GM13977 (cell line): ENCODE measurements around the gene CILP2.

Source experiments
- DNase-seq: peaks from one replicate; pipeline ENCODE4 v3.0.0; 2012; ENCODE audit warnings: low spot score
- in situ Hi-C: fragments of 300-500 bp; cut with MboI; formaldehyde crosslinking; loops from one replicate; pipeline ENCODE4 v1.12.0; 2022; ENCODE audit warnings: low sequenced_read_pairs, low pct_unique_long_range_greater_than_20kb, mixed read lengths, inconsistent platforms; ENCODE audit not compliant: unreplicated experiment
- TF ChIP-seq, protein P1 (sequence below): IDR thresholded peaks from 2 replicates; pipeline ENCODE4 v1.5.1; 2012; ENCODE audit warnings: mild to moderate bottlenecking, control low read depth; ENCODE audit not compliant: insufficient read depth; ENCODE audit errors: extremely low read depth, missing control alignments

The CILP2 gene

DNA sequence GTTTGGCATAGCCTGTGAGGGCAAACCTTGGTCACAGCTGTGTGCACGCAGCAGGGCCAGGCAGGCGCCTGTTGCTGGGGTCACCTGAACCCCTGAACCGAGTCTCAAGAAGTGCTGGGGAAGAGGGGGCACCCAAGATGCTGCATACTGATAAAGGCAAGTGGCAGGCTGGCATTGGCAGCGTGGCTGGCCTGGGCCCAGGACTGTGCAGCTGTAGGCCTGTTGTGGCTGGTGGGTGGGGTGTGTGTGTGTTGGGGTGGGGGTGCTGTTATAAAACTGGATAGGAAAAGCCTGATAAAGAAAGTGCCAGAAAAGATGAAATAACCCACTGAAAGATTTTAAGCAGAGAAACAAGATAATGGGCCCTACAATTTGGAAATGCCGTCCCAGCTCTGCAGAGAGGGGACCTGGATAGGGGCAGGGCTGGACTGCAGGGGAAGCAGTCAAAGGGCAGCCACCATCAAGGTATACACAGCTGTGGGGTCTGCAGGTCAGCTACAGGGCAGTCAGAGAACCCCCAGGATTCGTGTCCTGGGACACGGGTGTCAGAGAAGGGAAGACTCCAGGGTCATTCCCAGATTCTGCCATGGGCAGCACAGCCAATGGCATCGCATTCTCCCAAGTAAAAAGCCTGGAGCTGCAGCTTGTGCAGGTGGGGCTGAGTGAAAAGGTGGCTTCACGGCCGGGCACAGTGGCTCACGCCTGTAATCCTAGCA is 33.2 kb downstream of the CILP2 start:
- TF ChIP-seq, protein P1, sequence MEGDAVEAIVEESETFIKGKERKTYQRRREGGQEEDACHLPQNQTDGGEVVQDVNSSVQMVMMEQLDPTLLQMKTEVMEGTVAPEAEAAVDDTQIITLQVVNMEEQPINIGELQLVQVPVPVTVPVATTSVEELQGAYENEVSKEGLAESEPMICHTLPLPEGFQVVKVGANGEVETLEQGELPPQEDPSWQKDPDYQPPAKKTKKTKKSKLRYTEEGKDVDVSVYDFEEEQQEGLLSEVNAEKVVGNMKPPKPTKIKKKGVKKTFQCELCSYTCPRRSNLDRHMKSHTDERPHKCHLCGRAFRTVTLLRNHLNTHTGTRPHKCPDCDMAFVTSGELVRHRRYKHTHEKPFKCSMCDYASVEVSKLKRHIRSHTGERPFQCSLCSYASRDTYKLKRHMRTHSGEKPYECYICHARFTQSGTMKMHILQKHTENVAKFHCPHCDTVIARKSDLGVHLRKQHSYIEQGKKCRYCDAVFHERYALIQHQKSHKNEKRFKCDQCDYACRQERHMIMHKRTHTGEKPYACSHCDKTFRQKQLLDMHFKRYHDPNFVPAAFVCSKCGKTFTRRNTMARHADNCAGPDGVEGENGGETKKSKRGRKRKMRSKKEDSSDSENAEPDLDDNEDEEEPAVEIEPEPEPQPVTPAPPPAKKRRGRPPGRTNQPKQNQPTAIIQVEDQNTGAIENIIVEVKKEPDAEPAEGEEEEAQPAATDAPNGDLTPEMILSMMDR = no peak
- no peak for DNase-seq
- in situ Hi-C loops = no loop called here

DNA sequence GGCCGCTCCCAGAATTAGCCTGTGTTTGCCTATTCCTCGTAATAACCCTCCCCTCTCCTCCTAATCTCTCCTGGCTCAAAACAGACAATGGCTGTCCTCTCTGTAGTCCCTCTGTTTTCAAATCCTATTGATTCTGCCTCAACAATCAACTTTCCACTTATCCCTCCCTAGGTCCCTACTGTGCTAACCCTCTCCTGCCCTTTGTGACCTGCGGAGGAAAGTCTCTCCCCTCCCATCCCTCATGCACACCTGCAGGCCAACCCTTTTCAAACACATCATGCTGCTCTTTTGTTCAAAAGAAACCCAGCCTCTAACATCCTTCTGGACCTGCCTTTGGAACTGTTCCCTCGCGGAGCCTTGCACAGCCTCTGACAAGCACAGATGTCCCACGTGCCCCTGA is 37.3 kb downstream of the CILP2 start:
- TF ChIP-seq, protein P1 = no peak
- in situ Hi-C loops = no loop called here
- DNase-seq = no peak

DNA sequence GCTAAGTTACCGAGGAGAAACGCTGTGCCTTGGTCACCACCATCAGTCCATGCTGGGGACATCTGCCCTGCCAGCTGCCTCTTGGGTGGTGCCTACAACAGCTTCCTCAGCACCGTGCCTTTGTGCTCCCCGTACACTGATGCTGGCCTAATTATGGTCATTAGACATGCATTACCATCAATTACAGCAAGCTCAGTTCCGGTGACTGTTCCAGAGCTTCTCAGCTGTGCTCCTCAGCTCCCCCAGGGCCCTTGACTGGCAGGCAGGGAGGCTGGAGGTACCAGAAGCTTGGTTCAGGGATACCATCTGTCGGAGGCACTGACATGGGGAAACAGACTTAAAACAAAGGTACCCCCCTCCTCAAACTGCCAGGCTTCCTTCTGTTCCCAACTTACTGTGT is 40.2 kb downstream of the CILP2 start:
- in situ Hi-C loops = no loop called here
- TF ChIP-seq, protein P1 = no peak
- no peak for DNase-seq

DNA sequence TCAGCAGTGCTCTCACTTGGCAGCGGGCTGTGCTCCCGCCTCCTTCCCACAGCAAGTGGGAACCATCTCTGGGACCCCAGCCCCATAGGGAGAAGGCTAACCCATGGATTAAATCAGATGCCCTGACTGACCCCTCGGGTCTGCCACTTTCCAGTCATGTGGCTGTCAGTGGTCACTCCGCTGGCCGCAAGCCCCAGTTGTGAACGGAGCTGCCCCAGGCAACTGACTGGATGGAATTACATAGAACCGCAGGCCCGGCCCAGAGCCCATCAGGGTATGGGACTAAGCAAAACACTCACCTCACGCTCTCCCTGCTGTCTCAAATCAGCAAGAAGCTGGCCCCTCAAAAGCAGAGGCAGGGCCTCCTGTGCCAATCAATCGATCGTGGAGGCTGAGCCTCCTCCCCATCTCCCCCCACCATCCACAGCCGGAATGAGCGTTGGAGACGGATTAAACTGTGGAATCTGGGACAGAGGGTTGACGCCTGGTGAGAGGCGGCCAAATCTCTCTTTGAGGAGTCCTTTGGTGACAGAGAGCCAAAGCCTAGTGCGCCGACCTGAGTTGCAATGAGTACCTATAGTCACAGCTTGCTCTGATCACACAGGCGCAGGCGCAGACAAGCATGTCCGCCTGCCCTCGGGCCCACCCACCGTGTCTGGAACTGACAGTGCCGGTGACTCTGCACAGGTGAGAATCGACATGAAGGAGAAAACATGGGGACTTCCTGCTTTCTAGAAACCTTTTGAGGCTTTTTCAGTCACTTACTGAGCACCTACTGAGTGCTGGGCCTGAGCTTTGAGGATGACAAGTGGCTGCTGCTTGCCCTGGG is 41.7 kb downstream of the CILP2 start:
- DNase-seq = no peak
- TF ChIP-seq, protein P1 = no peak
- in situ Hi-C loops = no loop called here

DNA sequence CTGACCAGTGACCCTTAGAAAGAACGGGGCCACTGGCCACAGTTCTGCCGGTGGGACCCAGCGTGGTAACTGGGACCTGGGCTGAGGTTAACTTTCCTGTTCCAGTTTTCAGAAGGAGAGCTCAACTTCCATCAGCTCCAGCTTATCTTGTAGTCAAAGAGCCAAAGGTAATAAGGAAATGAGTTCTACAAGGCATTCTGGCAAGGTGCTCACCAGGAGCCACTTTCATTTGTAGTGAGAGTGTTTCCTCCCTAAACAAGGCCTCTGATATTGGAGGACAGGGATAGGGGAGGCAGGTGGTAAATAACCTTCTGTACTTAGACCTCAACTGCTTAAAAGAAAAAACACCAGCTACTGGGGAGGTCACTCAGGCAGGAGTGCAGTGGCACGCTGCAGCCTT is 42.4 kb downstream of the CILP2 start:
- no peak for DNase-seq
- TF ChIP-seq, protein P1 = no peak
- in situ Hi-C loops = no loop called here

DNA sequence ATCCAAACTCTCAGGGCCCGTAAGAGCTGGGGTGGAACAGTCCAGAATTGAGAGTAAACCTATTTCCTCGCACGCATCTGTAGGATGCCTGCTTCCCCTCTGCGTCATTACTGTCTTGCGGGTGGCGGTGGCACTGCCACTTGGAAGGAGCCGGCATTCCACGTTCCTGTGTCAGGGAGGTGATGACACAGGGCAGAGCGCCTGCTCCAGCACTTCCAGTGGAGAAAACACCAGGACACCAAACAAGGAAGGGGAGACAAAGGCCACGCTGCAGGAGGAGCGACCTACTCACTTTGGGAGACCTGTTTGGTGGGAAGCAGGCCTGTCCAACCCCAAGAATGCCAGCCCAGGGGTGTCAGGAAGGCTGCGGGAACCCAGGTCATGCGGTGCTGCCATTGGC is 43.3 kb downstream of the CILP2 start:
- TF ChIP-seq, protein P1 = no peak
- in situ Hi-C loops = no loop called here
- no peak for DNase-seq
